HG03175 (cell line): ENCODE results near the gene OR11H6.
"Not testable (repeated sequence)": the region's sequence is repeated elsewhere in the genome, so short reads cannot be mapped to it uniquely, and the experiment has no call there.

Experiments used
- ATAC-seq: cut with Tn5 transposase; IDR thresholded peaks from one replicate; pipeline ENCODE4 v1.9.1; 2021; ENCODE audit warnings: mild to moderate bottlenecking, moderate library complexity; ENCODE audit not compliant: unreplicated experiment

OR11H6 gene

GRCh38 chr14:20247646-20248246, 24.2 kb downstream of the OR11H6 start:
- ATAC-seq, result no peak

DNA sequence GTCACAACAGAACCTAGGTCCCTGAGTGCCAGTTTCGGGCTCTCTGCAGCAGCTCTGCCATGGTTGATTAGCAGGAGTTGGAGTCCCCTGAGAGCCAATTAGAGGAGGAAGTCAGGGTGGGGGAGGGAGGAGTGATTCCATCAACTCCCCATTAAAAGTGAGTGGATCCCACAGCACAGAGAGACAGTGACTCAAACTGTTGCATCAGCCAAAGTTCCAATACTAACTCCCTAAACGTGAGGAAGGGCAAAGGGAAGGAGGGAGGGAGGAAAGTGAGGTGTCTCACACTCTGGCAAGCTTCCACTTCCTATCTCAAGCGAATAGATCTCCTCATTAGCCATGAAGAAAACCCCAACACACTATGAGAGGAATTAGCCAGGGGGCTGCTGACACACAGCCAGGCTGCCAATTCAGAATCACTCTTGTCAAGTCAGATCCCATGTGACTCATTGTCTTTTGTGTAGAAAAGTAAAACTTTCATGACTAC, 39.2 kb downstream of the OR11H6 start:
- no peak for ATAC-seq

DNA sequence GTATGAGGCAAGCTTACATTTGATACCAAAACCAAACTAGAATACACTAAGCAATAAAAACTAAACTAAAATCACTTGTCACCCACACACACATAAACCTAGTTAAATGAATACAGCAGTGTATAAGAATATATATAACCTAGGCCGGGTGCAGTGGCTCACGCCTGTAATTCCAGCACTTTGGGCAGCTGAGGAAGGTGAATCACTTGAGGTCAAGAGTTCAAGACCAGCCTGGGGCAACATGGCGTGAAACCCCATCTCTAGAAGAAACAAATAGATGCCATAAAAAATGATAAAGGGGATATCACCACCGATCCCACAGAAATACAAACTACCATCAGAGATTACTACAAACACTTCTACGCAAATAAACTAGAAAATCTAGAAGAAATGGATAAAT, 40.9 kb downstream of the OR11H6 start:
- ATAC-seq, result not testable (repeated sequence)

DNA sequence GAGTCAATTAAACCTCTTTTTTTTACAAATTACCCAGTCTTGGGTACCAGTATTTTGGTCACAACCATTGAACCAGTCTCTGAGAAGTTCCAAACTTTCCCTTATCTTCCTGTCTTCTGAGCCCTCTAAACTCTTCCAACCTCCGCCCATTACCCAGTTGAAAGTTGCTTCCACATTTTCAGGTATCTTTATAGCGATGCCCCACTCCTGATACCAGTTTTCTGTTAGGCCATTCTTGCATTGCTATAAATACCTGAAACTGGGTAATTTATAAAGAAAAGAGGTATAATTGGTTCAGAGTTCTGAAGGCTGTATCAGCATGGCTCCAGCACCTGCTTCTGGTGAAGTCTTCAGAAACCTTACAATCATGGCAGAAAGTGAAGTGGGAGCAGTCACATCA, 50.6 kb downstream of the OR11H6 start:
- ATAC-seq, result no peak
